Tibial nerve (tissue), 3 donors: ENCODE measurements around the gene RGS8.

ENCODE experiments used
- CTCF ChIP-seq, 5 experiments: fragments of 200-600 bp in 3 of 5; fragments of 450-650 bp in 2 of 5; sonication (generic) in 3 of 5; IDR thresholded peaks; one replicate each; pipeline ENCODE4 v1.5.1; 2016 to 2019; ENCODE audit warnings: antibody characterized with exemption in 5 of 5, mild to moderate bottlenecking in 3 of 5, moderate library complexity in 2 of 5
- POLR2A ChIP-seq, 2 donors: fragments of 450-650 bp; IDR thresholded peaks; one replicate each; pipeline ENCODE4 v1.6.1; 2017; ENCODE audit warnings: antibody characterized with exemption in 2 of 2, mild to moderate bottlenecking in 2 of 2, moderate library complexity in 2 of 2

DNA sequence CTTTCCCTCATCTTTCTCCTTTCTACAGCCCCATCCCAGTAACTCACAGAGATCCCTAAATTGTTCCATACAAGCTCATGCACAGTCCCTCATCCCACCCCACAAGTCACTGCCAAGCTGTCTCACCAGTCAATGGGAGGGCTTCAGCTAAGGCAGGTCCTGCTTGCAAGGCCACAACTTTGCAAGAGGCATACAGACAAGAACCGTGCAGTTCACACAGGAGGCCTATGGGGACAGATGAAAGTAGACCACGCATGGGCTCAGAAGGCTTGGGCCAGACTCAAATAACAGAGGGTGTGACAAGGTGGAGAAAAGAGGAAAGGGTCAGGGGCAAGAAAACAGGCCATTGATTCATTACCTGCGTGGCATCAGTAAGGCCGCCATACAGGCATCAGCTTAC is 15.1 kb downstream of the RGS8 start:
- TF ChIP-seq CTCF (IDR thresholded peaks at IDR 0.05) (no peak), POLR2A (IDR thresholded peaks at IDR 0.05) (no peak)
